Measurements from ENCODE around the gene ATP9B. TPM values are rescaled to one million over a fixed set of nuclear protein-coding genes. Genes with fewer than 3 reads are reported as not detected.

The ATP9B gene
- total RNA-seq, 1 donor from 2014 or later: 22.7 TPM

DNA sequence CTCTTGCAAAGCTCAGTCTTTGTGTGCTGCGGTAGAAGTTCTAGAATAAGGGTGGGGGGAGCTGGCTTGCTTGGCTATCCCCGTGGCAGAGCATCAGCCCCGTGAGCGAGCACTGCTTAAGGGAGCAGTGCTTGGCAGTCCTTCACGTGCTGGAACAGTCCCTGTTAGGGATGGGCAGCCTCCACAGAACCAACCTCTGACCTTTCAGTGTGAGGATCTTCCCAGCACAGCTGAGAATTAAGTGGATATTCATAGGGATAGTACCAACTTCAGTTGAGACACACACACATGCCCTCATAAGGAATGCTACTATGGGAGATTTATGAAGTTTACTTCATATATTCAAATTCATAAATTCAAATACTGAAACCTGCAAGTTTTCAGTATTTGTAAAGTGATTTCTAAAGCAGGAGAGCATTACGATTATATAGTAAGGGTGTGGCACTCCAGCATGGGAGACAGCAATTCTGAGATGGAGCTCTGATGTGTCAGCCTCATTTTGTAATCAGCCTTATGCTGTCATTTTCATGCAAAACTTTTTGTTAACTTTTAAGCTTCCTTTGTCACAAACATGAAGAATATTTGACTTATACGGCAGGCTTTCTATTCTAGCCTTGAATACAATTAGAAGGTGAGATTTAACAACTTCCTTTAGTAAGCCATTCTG, 39.5 kb downstream of the ATP9B start:
- no peak overlapping the region for H3K4me3 ChIP-seq (ENCODE audit: low read depth, low read length)
- TF ChIP-seq, protein P1, sequence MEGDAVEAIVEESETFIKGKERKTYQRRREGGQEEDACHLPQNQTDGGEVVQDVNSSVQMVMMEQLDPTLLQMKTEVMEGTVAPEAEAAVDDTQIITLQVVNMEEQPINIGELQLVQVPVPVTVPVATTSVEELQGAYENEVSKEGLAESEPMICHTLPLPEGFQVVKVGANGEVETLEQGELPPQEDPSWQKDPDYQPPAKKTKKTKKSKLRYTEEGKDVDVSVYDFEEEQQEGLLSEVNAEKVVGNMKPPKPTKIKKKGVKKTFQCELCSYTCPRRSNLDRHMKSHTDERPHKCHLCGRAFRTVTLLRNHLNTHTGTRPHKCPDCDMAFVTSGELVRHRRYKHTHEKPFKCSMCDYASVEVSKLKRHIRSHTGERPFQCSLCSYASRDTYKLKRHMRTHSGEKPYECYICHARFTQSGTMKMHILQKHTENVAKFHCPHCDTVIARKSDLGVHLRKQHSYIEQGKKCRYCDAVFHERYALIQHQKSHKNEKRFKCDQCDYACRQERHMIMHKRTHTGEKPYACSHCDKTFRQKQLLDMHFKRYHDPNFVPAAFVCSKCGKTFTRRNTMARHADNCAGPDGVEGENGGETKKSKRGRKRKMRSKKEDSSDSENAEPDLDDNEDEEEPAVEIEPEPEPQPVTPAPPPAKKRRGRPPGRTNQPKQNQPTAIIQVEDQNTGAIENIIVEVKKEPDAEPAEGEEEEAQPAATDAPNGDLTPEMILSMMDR (conservative IDR thresholded peaks at IDR 0.05; ENCODE audit: low read depth, low read length): no peak
- DNase-seq (ENCODE audit: low read depth): no peak

- no peak for DNase-seq (ENCODE audit: low read depth)
- TF ChIP-seq, protein P1 (conservative IDR thresholded peaks at IDR 0.05; ENCODE audit: low read depth, low read length): no peak
- H3K4me3 ChIP-seq (ENCODE audit: low read depth, low read length): no peak overlapping the region
Measured at GRCh38 chr18:79111483-79111882, 42.3 kb downstream of the ATP9B start.

- TF ChIP-seq, protein P1 (conservative IDR thresholded peaks at IDR 0.05; ENCODE audit: low read depth, low read length): no peak
- no peak for DNase-seq (ENCODE audit: low read depth)
- no peak overlapping the region for H3K4me3 ChIP-seq (ENCODE audit: low read depth, low read length)
Measured at GRCh38 chr18:79117385-79117784, 48.2 kb downstream of the ATP9B start.

DNA sequence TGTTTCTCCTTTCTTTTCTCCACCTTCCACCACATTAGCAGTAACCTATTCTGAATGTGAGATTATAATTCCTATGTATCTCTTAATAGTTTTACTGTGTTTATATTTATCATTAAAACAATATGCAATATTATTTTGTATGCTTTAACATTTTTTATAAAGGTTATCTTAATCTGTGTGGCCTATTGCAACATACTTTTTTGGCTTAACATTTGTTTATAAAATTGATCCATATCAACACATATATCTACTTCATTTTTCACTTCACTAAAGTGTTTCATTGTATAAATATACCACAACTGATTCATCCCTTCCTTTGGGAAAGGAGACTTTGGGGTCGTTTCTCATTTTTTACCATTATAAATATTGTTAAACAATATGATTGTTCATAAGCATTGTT, 48.6 kb downstream of the ATP9B start:
- DNase-seq (ENCODE audit: low read depth): no peak
- TF ChIP-seq, protein P1 (conservative IDR thresholded peaks at IDR 0.05; ENCODE audit: low read depth, low read length): no peak
- H3K4me3 ChIP-seq (ENCODE audit: low read depth, low read length): no peak overlapping the region

DNA sequence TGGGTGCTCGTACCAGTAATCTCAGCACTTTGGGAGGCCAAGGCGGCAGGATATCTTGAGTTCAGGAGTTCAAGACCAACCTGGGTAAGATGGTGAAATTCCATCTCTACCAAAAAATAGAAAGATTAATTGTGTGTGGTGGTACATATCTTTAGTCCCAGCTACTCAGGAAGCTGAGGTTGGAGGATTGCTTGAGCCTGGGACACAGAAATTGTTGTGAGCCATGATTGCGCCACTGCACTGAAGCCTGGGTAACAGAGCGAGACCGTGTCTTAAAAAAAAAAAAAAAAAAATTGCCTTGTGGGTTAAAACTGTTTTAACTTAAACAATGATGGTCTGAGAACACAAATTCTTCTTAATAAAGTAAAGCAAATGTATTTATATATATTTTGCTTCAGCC, 49.6 kb downstream of the ATP9B start:
- TF ChIP-seq, protein P1 (conservative IDR thresholded peaks at IDR 0.05; ENCODE audit: low read depth, low read length): no peak
- DNase-seq (ENCODE audit: low read depth): no peak
- H3K4me3 ChIP-seq (ENCODE audit: low read depth, low read length): no peak overlapping the region

GRCh38 chr18:79121746-79122474, 52.7 kb downstream of the ATP9B start:
- H3K4me3 ChIP-seq (ENCODE audit: low read depth, low read length): no peak overlapping the region
- DNase-seq (ENCODE audit: low read depth): no peak
- TF ChIP-seq, protein P1 (conservative IDR thresholded peaks at IDR 0.05; ENCODE audit: low read depth, low read length): no peak
